ENCODE measurements around the gene CCDC88C.
"Not testable (repeated sequence)": the region's sequence is repeated elsewhere in the genome, so short reads cannot be mapped to it uniquely, and the experiment has no call there.

- TF ChIP-seq, protein P1, sequence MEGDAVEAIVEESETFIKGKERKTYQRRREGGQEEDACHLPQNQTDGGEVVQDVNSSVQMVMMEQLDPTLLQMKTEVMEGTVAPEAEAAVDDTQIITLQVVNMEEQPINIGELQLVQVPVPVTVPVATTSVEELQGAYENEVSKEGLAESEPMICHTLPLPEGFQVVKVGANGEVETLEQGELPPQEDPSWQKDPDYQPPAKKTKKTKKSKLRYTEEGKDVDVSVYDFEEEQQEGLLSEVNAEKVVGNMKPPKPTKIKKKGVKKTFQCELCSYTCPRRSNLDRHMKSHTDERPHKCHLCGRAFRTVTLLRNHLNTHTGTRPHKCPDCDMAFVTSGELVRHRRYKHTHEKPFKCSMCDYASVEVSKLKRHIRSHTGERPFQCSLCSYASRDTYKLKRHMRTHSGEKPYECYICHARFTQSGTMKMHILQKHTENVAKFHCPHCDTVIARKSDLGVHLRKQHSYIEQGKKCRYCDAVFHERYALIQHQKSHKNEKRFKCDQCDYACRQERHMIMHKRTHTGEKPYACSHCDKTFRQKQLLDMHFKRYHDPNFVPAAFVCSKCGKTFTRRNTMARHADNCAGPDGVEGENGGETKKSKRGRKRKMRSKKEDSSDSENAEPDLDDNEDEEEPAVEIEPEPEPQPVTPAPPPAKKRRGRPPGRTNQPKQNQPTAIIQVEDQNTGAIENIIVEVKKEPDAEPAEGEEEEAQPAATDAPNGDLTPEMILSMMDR (IDR thresholded peaks at IDR 0.05), result not testable (repeated sequence)
- not testable (repeated sequence) for TF ChIP-seq POLR2A (IDR thresholded peaks at IDR 0.05)
These were observed 172.0 kb downstream of the CCDC88C start for GRCh38 chr14:91245616-91246015.
